Measurements from ENCODE around the gene SLC35F1.

GRCh38 chr6:118269659-118270058, 362.6 kb downstream of the SLC35F1 start:
- TF ChIP-seq, protein P1, sequence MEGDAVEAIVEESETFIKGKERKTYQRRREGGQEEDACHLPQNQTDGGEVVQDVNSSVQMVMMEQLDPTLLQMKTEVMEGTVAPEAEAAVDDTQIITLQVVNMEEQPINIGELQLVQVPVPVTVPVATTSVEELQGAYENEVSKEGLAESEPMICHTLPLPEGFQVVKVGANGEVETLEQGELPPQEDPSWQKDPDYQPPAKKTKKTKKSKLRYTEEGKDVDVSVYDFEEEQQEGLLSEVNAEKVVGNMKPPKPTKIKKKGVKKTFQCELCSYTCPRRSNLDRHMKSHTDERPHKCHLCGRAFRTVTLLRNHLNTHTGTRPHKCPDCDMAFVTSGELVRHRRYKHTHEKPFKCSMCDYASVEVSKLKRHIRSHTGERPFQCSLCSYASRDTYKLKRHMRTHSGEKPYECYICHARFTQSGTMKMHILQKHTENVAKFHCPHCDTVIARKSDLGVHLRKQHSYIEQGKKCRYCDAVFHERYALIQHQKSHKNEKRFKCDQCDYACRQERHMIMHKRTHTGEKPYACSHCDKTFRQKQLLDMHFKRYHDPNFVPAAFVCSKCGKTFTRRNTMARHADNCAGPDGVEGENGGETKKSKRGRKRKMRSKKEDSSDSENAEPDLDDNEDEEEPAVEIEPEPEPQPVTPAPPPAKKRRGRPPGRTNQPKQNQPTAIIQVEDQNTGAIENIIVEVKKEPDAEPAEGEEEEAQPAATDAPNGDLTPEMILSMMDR (IDR thresholded peaks at IDR 0.05; ENCODE audit: extremely low read depth in 1 of 2, insufficient read depth in 1 of 2, low read depth in 1 of 2, low read length in 2 of 2), result no peak
- TF ChIP-seq POLR2AphosphoS5 (IDR thresholded peaks at IDR 0.05; ENCODE audit: insufficient read depth, low read depth, low read length), result no peak

All from endothelial cell of umbilical vein (primary cell).